ENCODE data around the gene ZNF408. TPM values are rescaled to one million over a fixed set of nuclear protein-coding genes. Genes with fewer than 3 reads are reported as not detected.

The ZNF408 gene
- total and polyA plus RNA-seq, 10 donors: 4.7 to 17.4 (median 10.1) TPM

DNA sequence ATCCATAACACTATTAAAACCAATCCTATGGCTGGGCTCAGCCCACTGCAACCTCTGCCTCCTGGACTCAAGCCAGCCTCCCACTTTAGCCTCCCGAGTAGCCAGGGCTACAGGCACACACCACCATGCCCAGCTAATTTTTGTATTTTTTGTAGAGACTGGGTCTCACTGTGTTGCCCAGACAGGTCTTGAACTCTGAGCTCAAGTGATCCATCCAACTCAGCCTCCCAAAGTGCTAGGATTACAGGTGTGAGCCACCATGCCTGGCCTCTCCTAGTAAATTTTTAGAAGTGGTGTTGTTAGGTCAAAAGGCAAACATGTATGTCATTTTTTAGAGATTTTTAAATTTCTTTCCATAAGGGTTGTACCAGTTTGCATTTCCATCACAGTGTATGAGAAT is 32.4 kb downstream of the ZNF408 start:
- DNase-seq: peak; percentile 13
- Histone ChIP-seq H3K4me1 (no peaks in the 10 kb centered on the region), H3K9me3 (no peaks in the 10 kb centered on the region), H3K27me3 (replicated peaks in 1 of 7) (no peaks in the 10 kb centered on the region), H3K27ac (no peak overlapping the region), H3K4me3 (no peak overlapping the region), H3K36me3 (no peaks in the 10 kb centered on the region)
- 71 to 92% (median 85%) methylated on average over 1 of the region's 1 CpG for WGBS, 5 donors
- TF ChIP-seq POLR2AphosphoS5 (IDR thresholded peaks at IDR 0.05): no peak
- TF ChIP-seq, protein P1, sequence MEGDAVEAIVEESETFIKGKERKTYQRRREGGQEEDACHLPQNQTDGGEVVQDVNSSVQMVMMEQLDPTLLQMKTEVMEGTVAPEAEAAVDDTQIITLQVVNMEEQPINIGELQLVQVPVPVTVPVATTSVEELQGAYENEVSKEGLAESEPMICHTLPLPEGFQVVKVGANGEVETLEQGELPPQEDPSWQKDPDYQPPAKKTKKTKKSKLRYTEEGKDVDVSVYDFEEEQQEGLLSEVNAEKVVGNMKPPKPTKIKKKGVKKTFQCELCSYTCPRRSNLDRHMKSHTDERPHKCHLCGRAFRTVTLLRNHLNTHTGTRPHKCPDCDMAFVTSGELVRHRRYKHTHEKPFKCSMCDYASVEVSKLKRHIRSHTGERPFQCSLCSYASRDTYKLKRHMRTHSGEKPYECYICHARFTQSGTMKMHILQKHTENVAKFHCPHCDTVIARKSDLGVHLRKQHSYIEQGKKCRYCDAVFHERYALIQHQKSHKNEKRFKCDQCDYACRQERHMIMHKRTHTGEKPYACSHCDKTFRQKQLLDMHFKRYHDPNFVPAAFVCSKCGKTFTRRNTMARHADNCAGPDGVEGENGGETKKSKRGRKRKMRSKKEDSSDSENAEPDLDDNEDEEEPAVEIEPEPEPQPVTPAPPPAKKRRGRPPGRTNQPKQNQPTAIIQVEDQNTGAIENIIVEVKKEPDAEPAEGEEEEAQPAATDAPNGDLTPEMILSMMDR (IDR thresholded peaks at IDR 0.05 in 8 of 11, conservative IDR thresholded peaks at IDR 0.05 in 3 of 11): no peak
- TF ChIP-seq POLR2A (IDR thresholded peaks at IDR 0.05): no peak
- intact Hi-C loops (cut with DNase I; ENCODE audit: low total_unique reads): no loop called here

- Histone ChIP-seq H3K4me3 (no peak overlapping the region), H3K4me1 (no peaks in the 10 kb centered on the region), H3K9me3 (no peaks in the 10 kb centered on the region), H3K27me3 (replicated peaks in 1 of 7) (no peaks in the 10 kb centered on the region), H3K36me3 (peaks cover 0 to 21% (median under 1%) of the 10 kb centered on the region in 6 donors), H3K27ac (no peak overlapping the region)
- 91 to 97% (median 94%) methylated on average over 7 of the region's 7 CpGs for WGBS, 5 donors
- TF ChIP-seq POLR2A (IDR thresholded peaks at IDR 0.05): no peak
- TF ChIP-seq, protein P1 (IDR thresholded peaks at IDR 0.05 in 8 of 11, conservative IDR thresholded peaks at IDR 0.05 in 3 of 11): no peak
- TF ChIP-seq POLR2AphosphoS5 (IDR thresholded peaks at IDR 0.05): no peak
- DNase-seq: no peak
- intact Hi-C loops (cut with DNase I; ENCODE audit: low total_unique reads): no loop called here
These were observed 35.3 kb downstream of the ZNF408 start for GRCh38 chr11:46736146-46736545.

GRCh38 chr11:46736615-46737014 is 35.8 kb downstream of the ZNF408 start:
- Histone ChIP-seq H3K27me3 (replicated peaks in 1 of 7) (no peaks in the 10 kb centered on the region), H3K27ac (no peak overlapping the region), H3K4me1 (no peaks in the 10 kb centered on the region), H3K9me3 (no peaks in the 10 kb centered on the region), H3K4me3 (no peak overlapping the region), H3K36me3 (peaks cover 0 to 26% (median 3%) of the 10 kb centered on the region in 6 donors)
- intact Hi-C loops (cut with DNase I; ENCODE audit: low total_unique reads): no loop called here
- 74 to 85% (median 82%) methylated on average over 5 of the region's 5 CpGs for WGBS, 5 donors
- no peak for TF ChIP-seq POLR2A (IDR thresholded peaks at IDR 0.05)
- no peak for TF ChIP-seq POLR2AphosphoS5 (IDR thresholded peaks at IDR 0.05)
- TF ChIP-seq, protein P1 (IDR thresholded peaks at IDR 0.05 in 8 of 11, conservative IDR thresholded peaks at IDR 0.05 in 3 of 11): no peak
- DNase-seq: no peak

- 93 to 97% (median 95%) methylated on average over 11 of the region's 11 CpGs for WGBS, 5 donors
- peak; percentile 7 for DNase-seq
- Histone ChIP-seq H3K36me3 (peaks cover 0 to 37% (median 14%) of the 10 kb centered on the region in 6 donors), H3K4me3 (no peak overlapping the region), H3K27me3 (replicated peaks in 1 of 7) (no peaks in the 10 kb centered on the region), H3K27ac (no peak overlapping the region), H3K9me3 (no peaks in the 10 kb centered on the region), H3K4me1 (no peaks in the 10 kb centered on the region)
- no peak for TF ChIP-seq POLR2A (IDR thresholded peaks at IDR 0.05)
- TF ChIP-seq, protein P1 (IDR thresholded peaks at IDR 0.05 in 8 of 11, conservative IDR thresholded peaks at IDR 0.05 in 3 of 11): no peak
- no peak for TF ChIP-seq POLR2AphosphoS5 (IDR thresholded peaks at IDR 0.05)
- intact Hi-C loops (cut with DNase I; ENCODE audit: low total_unique reads): no loop called here
These were observed 36.9 kb downstream of the ZNF408 start for GRCh38 chr11:46737699-46738098.

Data from spleen (tissue), 11 donors.